HEK293 (cell line): ENCODE data around the gene MRPS27.

Experiments used
- CTCF ChIA-PET: fragments of 350-600 bp; formaldehyde crosslinking; extraction: SDS; loops from one replicate; lab custom pipeline; 2021; ENCODE audit warnings: antibody characterized with exemption; lab: Yijun Ruan, JAX
- POLR2A ChIA-PET: fragments of 300-600 bp; formaldehyde crosslinking; extraction: SDS; loops from one replicate; lab custom pipeline; 2020; ENCODE audit warnings: antibody characterized with exemption, inconsistent platforms; lab: Yijun Ruan, JAX
- H3K27ac ChIP-seq: fragments of 200-500 bp; sonication (Bioruptor generic); 2 replicates; pipeline ENCODE4 v1.5.1; 2014; ENCODE audit warnings: low read depth, low read length, control low read depth, inconsistent platforms; ENCODE audit errors: extremely low read depth
- H3K36me3 ChIP-seq, 2 experiments: fragments of 200-500 bp in 1 of 2; sonication (Bioruptor generic) in 1 of 2; 1 replicate in 1 of 2; 2 replicates in 1 of 2; pipeline ENCODE4 v1.5.1; 2014 to 2017; ENCODE audit warnings: inconsistent platforms in 2 of 2, low read length in 2 of 2; ENCODE audit not compliant: control insufficient read depth in 2 of 2, insufficient read depth in 1 of 2
- H3K4me1 ChIP-seq: fragments of 200-500 bp; sonication (Bioruptor generic); 2 replicates; pipeline ENCODE4 v1.5.1; 2014; ENCODE audit warnings: mild to moderate bottlenecking, low read length, inconsistent platforms; ENCODE audit not compliant: control insufficient read depth, insufficient read depth
- H3K4me3 ChIP-seq: 2 replicates; pipeline ENCODE4 v1.5.1; 2011; ENCODE audit warnings: low read depth, mild to moderate bottlenecking, control low read depth, low read length, moderate library complexity
- H3K9me3 ChIP-seq: fragments of 200-500 bp; sonication (Bioruptor generic); 2 replicates; pipeline ENCODE4 v1.5.1; 2014; ENCODE audit warnings: low read depth, low read length, inconsistent platforms; ENCODE audit not compliant: control insufficient read depth, insufficient read depth
- SP7 ChIP-seq: fragments of 450-650 bp; formaldehyde crosslinking; IDR thresholded peaks from 2 replicates; pipeline ENCODE4 v1.5.1; 2016; ENCODE audit warnings: missing biosample characterization, missing genetic modification characterization
- ZBTB1 ChIP-seq: fragments of 450-650 bp; formaldehyde crosslinking; IDR thresholded peaks from 2 replicates; pipeline ENCODE4 v1.5.1; 2016; ENCODE audit warnings: missing biosample characterization, missing genetic modification characterization
- ZBTB7A ChIP-seq: fragments of 450-650 bp; formaldehyde crosslinking; IDR thresholded peaks from 2 replicates; pipeline ENCODE4 v1.5.1; 2016; ENCODE audit warnings: low read depth, missing biosample characterization, missing genetic modification characterization
- ZEB2 ChIP-seq: fragments of 450-650 bp; formaldehyde crosslinking; IDR thresholded peaks from 2 replicates; pipeline ENCODE4 v1.5.1; 2016; ENCODE audit warnings: missing biosample characterization, missing genetic modification characterization
- ZFP3 ChIP-seq: fragments of 450-650 bp; formaldehyde crosslinking; IDR thresholded peaks from 2 replicates; pipeline ENCODE4 v1.5.1; 2016; ENCODE audit warnings: low read depth, missing biosample characterization, missing genetic modification characterization
- ZNF175 ChIP-seq: fragments of 450-650 bp; formaldehyde crosslinking; IDR thresholded peaks from 2 replicates; pipeline ENCODE4 v1.5.1; 2016; ENCODE audit warnings: missing biosample characterization, missing genetic modification characterization
- ZNF19 ChIP-seq: fragments of 450-650 bp; formaldehyde crosslinking; IDR thresholded peaks from 2 replicates; pipeline ENCODE4; 2016; ENCODE audit warnings: missing biosample characterization, missing genetic modification characterization, low read depth
- ZNF202 ChIP-seq: fragments of 450-650 bp; formaldehyde crosslinking; IDR thresholded peaks from 2 replicates; pipeline ENCODE4 v1.5.1; 2016; ENCODE audit warnings: missing biosample characterization, missing genetic modification characterization, borderline replicate concordance
- ZNF223 ChIP-seq: fragments of 450-650 bp; formaldehyde crosslinking; IDR thresholded peaks from 2 replicates; pipeline ENCODE4 v1.5.1; 2016; ENCODE audit warnings: missing biosample characterization, missing genetic modification characterization
- ZNF24 ChIP-seq: fragments of 450-650 bp; formaldehyde crosslinking; IDR thresholded peaks from 2 replicates; pipeline ENCODE4 v1.5.1; 2016; ENCODE audit warnings: missing biosample characterization, missing genetic modification characterization
- ZNF626 ChIP-seq: fragments of 450-650 bp; sonication (Bioruptor Pico); formaldehyde crosslinking; IDR thresholded peaks from 2 replicates; pipeline ENCODE4 v1.5.1; 2018; ENCODE audit warnings: missing biosample characterization, missing genetic modification characterization, inconsistent platforms
- ZNF777 ChIP-seq: fragments of 450-650 bp; formaldehyde crosslinking; IDR thresholded peaks from 2 replicates; pipeline ENCODE4 v1.5.1; 2017; ENCODE audit warnings: missing biosample characterization, missing genetic modification characterization, borderline replicate concordance
- ZNF791 ChIP-seq: fragments of 450-650 bp; formaldehyde crosslinking; IDR thresholded peaks from 2 replicates; pipeline ENCODE4 v1.5.1; 2016; ENCODE audit warnings: missing biosample characterization, missing genetic modification characterization
- ZSCAN30 ChIP-seq: fragments of 450-650 bp; IDR thresholded peaks from 2 replicates; pipeline ENCODE4 v1.5.1; 2018; ENCODE audit warnings: missing biosample characterization, mild to moderate bottlenecking, missing genetic modification characterization, moderate library complexity
- TF ChIP-seq, protein P1 (sequence below): fragments of 450-650 bp; formaldehyde crosslinking; IDR thresholded peaks from 2 replicates; pipeline ENCODE4 v1.5.1; 2017; ENCODE audit warnings: missing biosample characterization, missing genetic modification characterization
- TF ChIP-seq, protein P2 (sequence below): fragments of 450-650 bp; formaldehyde crosslinking; IDR thresholded peaks from 2 replicates; pipeline ENCODE4 v1.5.1; 2016; ENCODE audit warnings: missing biosample characterization, missing genetic modification characterization, borderline replicate concordance
- TF ChIP-seq, protein P3 (sequence below): fragments of 450-650 bp; formaldehyde crosslinking; IDR thresholded peaks from 2 replicates; pipeline ENCODE4 v1.5.1; 2016; ENCODE audit warnings: missing biosample characterization, missing genetic modification characterization
- TF ChIP-seq, protein P4 (sequence below): fragments of 450-650 bp; formaldehyde crosslinking; IDR thresholded peaks from 2 replicates; pipeline ENCODE4 v1.5.1; 2017; ENCODE audit warnings: missing biosample characterization, missing genetic modification characterization
- TF ChIP-seq, protein P5 (sequence below): fragments of 450-650 bp; formaldehyde crosslinking; IDR thresholded peaks from 2 replicates; pipeline ENCODE4 v1.5.1; 2016; ENCODE audit warnings: missing biosample characterization, missing genetic modification characterization

Gene MRPS27

DNA sequence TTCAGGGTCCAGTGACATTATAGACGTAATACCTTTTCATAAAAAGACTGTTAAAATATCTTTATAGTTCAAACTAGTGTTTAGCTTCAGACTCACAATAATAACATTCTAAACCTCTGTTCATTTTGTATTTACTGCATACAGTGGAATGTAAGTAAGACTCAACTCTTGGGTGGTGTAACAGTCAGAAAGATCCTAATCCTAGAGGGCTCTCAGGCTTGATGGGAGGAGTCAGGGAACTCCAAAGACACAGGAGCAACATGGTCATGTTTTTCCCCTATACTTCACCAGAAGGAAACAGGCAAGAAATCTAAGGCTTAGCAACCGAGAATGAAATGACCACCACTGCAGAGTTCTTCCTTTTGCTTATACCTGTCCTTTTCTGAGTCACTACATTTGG, 82.6 kb downstream of the MRPS27 start:
- Histone ChIP-seq H3K36me3 (peaks cover 6 to 25% of the 10 kb centered on the region in 2 experiments), H3K9me3 (no peaks in the 10 kb centered on the region), H3K4me3 (no peak overlapping the region), H3K27ac (no peak overlapping the region), H3K4me1 (peaks cover under 1% of the 10 kb centered on the region)
- ChIA-PET CTCF (interaction anchor here (1.1 kb wide), 1 partner anchor 114 kb away, joined by 3 read pairs; no protein-coding TSS in a partner anchor), POLR2A (interaction anchor here (1.3 kb wide), 1 partner anchor 11 kb away, joined by 3 read pairs; no protein-coding TSS in a partner anchor)
- TF ChIP-seq, protein P1, sequence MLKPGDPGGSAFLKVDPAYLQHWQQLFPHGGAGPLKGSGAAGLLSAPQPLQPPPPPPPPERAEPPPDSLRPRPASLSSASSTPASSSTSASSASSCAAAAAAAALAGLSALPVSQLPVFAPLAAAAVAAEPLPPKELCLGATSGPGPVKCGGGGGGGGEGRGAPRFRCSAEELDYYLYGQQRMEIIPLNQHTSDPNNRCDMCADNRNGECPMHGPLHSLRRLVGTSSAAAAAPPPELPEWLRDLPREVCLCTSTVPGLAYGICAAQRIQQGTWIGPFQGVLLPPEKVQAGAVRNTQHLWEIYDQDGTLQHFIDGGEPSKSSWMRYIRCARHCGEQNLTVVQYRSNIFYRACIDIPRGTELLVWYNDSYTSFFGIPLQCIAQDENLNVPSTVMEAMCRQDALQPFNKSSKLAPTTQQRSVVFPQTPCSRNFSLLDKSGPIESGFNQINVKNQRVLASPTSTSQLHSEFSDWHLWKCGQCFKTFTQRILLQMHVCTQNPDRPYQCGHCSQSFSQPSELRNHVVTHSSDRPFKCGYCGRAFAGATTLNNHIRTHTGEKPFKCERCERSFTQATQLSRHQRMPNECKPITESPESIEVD (tag by site-specific recombination), result no peak
- TF ChIP-seq, protein P2, sequence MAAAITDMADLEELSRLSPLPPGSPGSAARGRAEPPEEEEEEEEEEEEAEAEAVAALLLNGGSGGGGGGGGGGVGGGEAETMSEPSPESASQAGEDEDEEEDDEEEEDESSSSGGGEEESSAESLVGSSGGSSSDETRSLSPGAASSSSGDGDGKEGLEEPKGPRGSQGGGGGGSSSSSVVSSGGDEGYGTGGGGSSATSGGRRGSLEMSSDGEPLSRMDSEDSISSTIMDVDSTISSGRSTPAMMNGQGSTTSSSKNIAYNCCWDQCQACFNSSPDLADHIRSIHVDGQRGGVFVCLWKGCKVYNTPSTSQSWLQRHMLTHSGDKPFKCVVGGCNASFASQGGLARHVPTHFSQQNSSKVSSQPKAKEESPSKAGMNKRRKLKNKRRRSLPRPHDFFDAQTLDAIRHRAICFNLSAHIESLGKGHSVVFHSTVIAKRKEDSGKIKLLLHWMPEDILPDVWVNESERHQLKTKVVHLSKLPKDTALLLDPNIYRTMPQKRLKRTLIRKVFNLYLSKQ (tag by site-specific recombination), result no peak
- TF ChIP-seq SP7 (tag by site-specific recombination), result no peak
- no peak for TF ChIP-seq ZFP3 (tag by site-specific recombination)
- TF ChIP-seq ZNF24 (tag by site-specific recombination), result no peak
- TF ChIP-seq ZNF223, result no peak
- no peak for TF ChIP-seq ZNF19 (tag by site-specific recombination)
- TF ChIP-seq ZEB2 (tag by site-specific recombination), result no peak
- no peak for TF ChIP-seq ZNF175 (tag by site-specific recombination)
- no peak for TF ChIP-seq ZNF626
- no peak for TF ChIP-seq ZBTB7A (tag by site-specific recombination)

DNA sequence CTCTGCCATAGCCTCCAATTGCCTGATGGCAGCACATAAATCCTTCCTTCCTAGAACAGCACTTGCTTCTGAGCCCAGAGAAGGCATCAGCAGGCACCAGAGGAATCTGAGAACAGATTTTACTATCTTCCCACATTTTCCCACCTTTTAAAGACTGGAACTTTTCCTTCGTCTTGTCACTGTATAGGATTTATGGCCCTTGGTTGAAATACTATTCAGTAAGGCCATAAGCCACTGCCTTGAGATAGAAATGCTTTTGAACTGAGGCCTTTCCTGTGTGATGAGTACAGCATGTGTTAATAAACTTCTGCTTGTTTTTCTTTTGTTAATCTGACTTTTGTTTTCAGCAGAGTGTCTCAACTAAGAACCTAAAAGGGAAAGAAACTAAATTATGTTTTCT, 84.3 kb downstream of the MRPS27 start:
- no peaks in the 10 kb centered on the region for H3K9me3 ChIP-seq
- no peak overlapping the region for H3K27ac ChIP-seq
- H3K4me3 ChIP-seq, result no peak overlapping the region
- POLR2A ChIA-PET, result no interaction called here
- CTCF ChIA-PET, result interaction anchor here (1.0 kb wide), 1 partner anchor 9 kb away, joined by 4 read pairs; no protein-coding TSS in a partner anchor
- 0 out of 2 replicates have a peak, but pooled peaks cover 3% of the 10 kb centered on the region for H3K4me1 ChIP-seq
- peaks cover 6 to 41% of the 10 kb centered on the region in 2 experiments for H3K36me3 ChIP-seq
- TF ChIP-seq ZSCAN30 (tag by site-specific recombination) (no peak), ZNF777 (no peak), ZBTB1 (tag by site-specific recombination) (no peak), ZNF202 (tag by site-specific recombination) (no peak)
- TF ChIP-seq, protein P3, sequence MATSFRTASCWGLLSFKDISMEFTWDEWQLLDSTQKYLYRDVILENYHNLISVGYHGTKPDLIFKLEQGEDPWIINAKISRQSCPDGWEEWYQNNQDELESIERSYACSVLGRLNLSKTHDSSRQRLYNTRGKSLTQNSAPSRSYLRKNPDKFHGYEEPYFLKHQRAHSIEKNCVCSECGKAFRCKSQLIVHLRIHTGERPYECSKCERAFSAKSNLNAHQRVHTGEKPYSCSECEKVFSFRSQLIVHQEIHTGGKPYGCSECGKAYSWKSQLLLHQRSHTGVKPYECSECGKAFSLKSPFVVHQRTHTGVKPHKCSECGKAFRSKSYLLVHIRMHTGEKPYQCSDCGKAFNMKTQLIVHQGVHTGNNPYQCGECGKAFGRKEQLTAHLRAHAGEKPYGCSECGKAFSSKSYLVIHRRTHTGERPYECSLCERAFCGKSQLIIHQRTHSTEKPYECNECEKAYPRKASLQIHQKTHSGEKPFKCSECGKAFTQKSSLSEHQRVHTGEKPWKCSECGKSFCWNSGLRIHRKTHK, result no peak

DNA sequence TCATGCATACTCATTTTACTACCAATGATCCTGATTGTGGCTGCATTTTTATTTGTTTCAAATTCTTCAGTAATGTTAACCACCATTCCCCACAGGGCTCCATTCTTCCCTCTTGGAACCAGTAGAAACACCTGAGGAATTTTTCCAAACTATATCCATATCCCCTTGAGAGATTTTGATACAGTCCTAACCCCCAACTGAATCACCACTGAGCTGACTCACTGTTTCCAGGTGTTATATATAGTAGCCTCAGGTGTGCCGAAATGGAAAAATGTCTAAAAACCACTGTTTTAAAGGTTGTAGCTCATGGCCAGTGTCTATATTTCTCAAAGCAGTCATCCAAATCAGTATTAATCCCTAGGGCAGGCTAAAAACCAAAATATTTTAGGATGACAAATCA, 85.2 kb downstream of the MRPS27 start:
- 0 out of 2 replicates have a peak, but pooled peaks cover 3% of the 10 kb centered on the region for H3K4me1 ChIP-seq
- no peaks in the 10 kb centered on the region for H3K9me3 ChIP-seq
- H3K27ac ChIP-seq, result no peak overlapping the region
- peaks cover 6 to 47% of the 10 kb centered on the region in 2 experiments for H3K36me3 ChIP-seq
- ChIA-PET POLR2A (no interaction called here), CTCF (interaction anchor here (0.6 to 1.0 kb wide), 3 partner anchors 10 to 712 kb away, joined by 3 to 4 read pairs (median 4); no protein-coding TSS in a partner anchor)
- H3K4me3 ChIP-seq, result no peak overlapping the region
- no peak for TF ChIP-seq ZNF791 (tag by site-specific recombination)
- TF ChIP-seq, protein P4, sequence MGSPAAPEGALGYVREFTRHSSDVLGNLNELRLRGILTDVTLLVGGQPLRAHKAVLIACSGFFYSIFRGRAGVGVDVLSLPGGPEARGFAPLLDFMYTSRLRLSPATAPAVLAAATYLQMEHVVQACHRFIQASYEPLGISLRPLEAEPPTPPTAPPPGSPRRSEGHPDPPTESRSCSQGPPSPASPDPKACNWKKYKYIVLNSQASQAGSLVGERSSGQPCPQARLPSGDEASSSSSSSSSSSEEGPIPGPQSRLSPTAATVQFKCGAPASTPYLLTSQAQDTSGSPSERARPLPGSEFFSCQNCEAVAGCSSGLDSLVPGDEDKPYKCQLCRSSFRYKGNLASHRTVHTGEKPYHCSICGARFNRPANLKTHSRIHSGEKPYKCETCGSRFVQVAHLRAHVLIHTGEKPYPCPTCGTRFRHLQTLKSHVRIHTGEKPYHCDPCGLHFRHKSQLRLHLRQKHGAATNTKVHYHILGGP (tag by site-specific recombination), result no peak
- TF ChIP-seq, protein P5, sequence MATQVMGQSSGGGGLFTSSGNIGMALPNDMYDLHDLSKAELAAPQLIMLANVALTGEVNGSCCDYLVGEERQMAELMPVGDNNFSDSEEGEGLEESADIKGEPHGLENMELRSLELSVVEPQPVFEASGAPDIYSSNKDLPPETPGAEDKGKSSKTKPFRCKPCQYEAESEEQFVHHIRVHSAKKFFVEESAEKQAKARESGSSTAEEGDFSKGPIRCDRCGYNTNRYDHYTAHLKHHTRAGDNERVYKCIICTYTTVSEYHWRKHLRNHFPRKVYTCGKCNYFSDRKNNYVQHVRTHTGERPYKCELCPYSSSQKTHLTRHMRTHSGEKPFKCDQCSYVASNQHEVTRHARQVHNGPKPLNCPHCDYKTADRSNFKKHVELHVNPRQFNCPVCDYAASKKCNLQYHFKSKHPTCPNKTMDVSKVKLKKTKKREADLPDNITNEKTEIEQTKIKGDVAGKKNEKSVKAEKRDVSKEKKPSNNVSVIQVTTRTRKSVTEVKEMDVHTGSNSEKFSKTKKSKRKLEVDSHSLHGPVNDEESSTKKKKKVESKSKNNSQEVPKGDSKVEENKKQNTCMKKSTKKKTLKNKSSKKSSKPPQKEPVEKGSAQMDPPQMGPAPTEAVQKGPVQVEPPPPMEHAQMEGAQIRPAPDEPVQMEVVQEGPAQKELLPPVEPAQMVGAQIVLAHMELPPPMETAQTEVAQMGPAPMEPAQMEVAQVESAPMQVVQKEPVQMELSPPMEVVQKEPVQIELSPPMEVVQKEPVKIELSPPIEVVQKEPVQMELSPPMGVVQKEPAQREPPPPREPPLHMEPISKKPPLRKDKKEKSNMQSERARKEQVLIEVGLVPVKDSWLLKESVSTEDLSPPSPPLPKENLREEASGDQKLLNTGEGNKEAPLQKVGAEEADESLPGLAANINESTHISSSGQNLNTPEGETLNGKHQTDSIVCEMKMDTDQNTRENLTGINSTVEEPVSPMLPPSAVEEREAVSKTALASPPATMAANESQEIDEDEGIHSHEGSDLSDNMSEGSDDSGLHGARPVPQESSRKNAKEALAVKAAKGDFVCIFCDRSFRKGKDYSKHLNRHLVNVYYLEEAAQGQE (tag by site-specific recombination), result no peak
